ENCODE measurements around the gene PACSIN2.

DNA sequence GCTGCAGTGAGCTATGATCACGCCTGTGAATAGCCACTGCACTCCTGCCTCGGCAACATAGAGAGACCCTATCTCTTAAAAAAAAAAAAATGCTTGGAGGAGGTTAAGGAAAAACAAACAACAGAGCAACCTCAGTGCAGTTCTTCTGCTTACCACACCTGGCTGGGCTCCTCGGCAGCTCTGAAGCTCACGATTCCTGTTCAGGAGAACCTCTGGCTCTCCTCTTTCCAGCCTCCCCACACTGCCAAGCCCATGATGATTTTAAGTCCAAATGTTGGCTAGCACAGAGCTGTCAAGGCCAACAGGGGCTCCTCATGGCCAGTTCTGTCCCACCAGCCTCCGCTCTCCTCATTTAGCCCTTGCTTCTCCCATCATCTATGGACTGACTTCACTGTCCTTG, 88.2 kb downstream of the PACSIN2 start:
- TF ChIP-seq, protein P1, sequence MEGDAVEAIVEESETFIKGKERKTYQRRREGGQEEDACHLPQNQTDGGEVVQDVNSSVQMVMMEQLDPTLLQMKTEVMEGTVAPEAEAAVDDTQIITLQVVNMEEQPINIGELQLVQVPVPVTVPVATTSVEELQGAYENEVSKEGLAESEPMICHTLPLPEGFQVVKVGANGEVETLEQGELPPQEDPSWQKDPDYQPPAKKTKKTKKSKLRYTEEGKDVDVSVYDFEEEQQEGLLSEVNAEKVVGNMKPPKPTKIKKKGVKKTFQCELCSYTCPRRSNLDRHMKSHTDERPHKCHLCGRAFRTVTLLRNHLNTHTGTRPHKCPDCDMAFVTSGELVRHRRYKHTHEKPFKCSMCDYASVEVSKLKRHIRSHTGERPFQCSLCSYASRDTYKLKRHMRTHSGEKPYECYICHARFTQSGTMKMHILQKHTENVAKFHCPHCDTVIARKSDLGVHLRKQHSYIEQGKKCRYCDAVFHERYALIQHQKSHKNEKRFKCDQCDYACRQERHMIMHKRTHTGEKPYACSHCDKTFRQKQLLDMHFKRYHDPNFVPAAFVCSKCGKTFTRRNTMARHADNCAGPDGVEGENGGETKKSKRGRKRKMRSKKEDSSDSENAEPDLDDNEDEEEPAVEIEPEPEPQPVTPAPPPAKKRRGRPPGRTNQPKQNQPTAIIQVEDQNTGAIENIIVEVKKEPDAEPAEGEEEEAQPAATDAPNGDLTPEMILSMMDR (IDR thresholded peaks at IDR 0.05; ENCODE audit: insufficient read depth, low read depth, low read length) = no peak
- TF ChIP-seq EZH2 (IDR thresholded peaks at IDR 0.05; ENCODE audit: insufficient read depth, low read length) = no peak

Data from astrocyte (in vitro differentiated cells and primary cell).